Right lobe of liver (tissue), 6 donors: ENCODE results near the gene KCNA4. TPM values are rescaled to one million over a fixed set of nuclear protein-coding genes. Genes with fewer than 3 reads are reported as not detected.

Experiments
- ATAC-seq, 4 donors: fragments of 200-7000 bp; cut with Tn5 transposase; one replicate each; pipeline ENCODE4 v1.9.1; 2020; ENCODE audit warnings: mild to moderate bottlenecking in 4 of 4, moderate library complexity in 4 of 4
- DNase-seq, 3 donors: peaks; one replicate each; pipeline ENCODE4 v3.0.0-alpha.2; 2020
- H3K27ac ChIP-seq, 3 donors: fragments of 200-600 bp; one replicate each; pipeline ENCODE4 v1.8.0; 2022
- H3K27me3 ChIP-seq, 2 donors: fragments of 200-600 bp; one replicate each; pipeline ENCODE4 v1.8.0; 2022
- H3K36me3 ChIP-seq, 4 donors: fragments of 200-600 bp; sonication (generic) in 1 of 4; one replicate each; pipeline versions ENCODE4 v1.5.1 to v1.8.0; 2017 to 2022; ENCODE audit warnings: control low read depth in 1 of 4
- H3K4me1 ChIP-seq, 4 donors: fragments of 200-600 bp; sonication (generic) in 1 of 4; one replicate each; pipeline versions ENCODE4 v1.5.1 to v1.8.0; 2017 to 2022; ENCODE audit warnings: control low read depth in 1 of 4
- H3K4me3 ChIP-seq, 3 donors: fragments of 200-600 bp; one replicate each; pipeline ENCODE4 v1.8.0; 2022
- H3K9me3 ChIP-seq, 4 donors: fragments of 200-600 bp; sonication (generic) in 1 of 4; one replicate each; pipeline versions ENCODE4 v1.5.1 to v1.8.0; 2017 to 2022; ENCODE audit warnings: control low read depth in 1 of 4
- POLR2A ChIP-seq: fragments of 450-650 bp; IDR thresholded peaks from one replicate; pipeline ENCODE4 v1.6.1; 2017; ENCODE audit warnings: antibody characterized with exemption, mild to moderate bottlenecking
- WGBS: methylation state at CpG from one replicate; pipeline ENCODE4 v1.1.6; 2018; ENCODE audit warnings: low coverage, low lambda C conversion rate; ENCODE audit not compliant: insufficient coverage; ENCODE audit errors: missing lambda C conversion rate; 5-methylcytosine and 5-hydroxymethylcytosine counted together
- intact Hi-C, 2 donors: fragments of 100-400 bp; cut with DNase I; formaldehyde crosslinking; loops; one replicate each; pipeline versions ENCODE4 v1.11.2 to v1.14.1; 2022
- total RNA-seq, 6 experiments: library from RNA; depleted of rRNA in 2 of 6; stranded (reverse); fragments of >200 nt in 2 of 6; fragmentation: NEBNext Ultra II Directional in 3 of 6; extraction: Animal tissue kit (Norgen Biotek cat#: 25700) in 3 of 6; gene quantifications; one replicate each; pipeline versions ENCODE4 v1.1.0 to v1.2.4, GENCODE V29; 2016 to 2023
- TF ChIP-seq, protein P1 (sequence below), 4 donors: fragments of 200-600 bp in 3 of 4; fragments of 450-650 bp in 1 of 4; IDR thresholded peaks; one replicate each; pipeline versions ENCODE4 v1.5.1 to v1.8.0; 2016 to 2022; ENCODE audit warnings: antibody characterized with exemption in 4 of 4, mild to moderate bottlenecking in 2 of 4
- donor health status: DM: no; HTN: yes; CAD: no.
- donor health status: DM: no; HTN: no; CAD: no.
- donor health status: DM: no; HTN: no; CAD: no.
- donor health status: DM: no; HTN: yes; CAD: no.
- donor health status: DM: no; HTN: yes; CAD: no.

The KCNA4 gene
- total RNA-seq, 6 experiments from 2014 or later = not detected

DNA sequence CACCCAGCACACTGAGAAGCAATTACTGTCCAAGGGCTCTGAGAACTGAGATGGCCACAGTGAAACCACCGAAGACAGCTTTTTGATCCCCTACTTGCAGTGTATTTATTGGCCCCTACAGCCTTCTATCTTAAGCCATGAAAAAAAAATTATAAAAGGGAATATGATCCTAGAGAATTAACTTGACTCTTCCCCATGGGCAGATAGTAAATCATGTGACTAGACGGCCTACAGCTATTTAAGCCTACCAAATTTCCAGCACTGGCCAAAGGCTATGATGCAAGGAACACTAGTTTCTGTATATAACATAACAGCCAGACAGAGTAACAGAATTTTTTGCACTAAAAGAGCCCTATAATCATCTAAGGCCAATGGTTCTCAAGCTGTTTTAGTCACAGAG is 53.8 kb downstream of the KCNA4 start:
- no peak for TF ChIP-seq POLR2A
- TF ChIP-seq, protein P1, sequence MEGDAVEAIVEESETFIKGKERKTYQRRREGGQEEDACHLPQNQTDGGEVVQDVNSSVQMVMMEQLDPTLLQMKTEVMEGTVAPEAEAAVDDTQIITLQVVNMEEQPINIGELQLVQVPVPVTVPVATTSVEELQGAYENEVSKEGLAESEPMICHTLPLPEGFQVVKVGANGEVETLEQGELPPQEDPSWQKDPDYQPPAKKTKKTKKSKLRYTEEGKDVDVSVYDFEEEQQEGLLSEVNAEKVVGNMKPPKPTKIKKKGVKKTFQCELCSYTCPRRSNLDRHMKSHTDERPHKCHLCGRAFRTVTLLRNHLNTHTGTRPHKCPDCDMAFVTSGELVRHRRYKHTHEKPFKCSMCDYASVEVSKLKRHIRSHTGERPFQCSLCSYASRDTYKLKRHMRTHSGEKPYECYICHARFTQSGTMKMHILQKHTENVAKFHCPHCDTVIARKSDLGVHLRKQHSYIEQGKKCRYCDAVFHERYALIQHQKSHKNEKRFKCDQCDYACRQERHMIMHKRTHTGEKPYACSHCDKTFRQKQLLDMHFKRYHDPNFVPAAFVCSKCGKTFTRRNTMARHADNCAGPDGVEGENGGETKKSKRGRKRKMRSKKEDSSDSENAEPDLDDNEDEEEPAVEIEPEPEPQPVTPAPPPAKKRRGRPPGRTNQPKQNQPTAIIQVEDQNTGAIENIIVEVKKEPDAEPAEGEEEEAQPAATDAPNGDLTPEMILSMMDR (IDR thresholded peaks at IDR 0.05) = no peak
- 23% methylated on average over 2 of the region's 2 CpGs for WGBS

DNA sequence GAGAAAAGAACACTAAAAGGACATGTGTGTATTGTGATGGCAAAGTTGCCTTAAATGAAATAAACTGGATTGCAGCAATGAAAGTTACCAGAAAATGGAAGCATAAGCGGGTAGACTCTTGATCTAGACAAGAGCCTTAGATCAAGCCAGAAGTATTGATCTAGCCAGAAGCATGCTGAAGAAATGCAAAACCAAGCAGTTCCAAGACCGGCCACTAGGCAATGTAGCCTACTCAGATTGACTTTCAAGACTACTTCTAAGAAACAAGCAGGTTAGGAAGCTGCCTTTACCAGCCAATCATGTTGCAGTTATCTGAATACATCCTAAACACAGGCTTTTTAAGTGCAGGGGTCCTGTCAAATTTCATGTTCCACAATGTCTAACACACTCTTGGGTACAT is 54.6 kb downstream of the KCNA4 start:
- ATAC-seq = no peak
- H3K36me3 ChIP-seq = no peaks in the 10 kb centered on the region
- TF ChIP-seq, protein P1 (IDR thresholded peaks at IDR 0.05) = no peak
- no peak for TF ChIP-seq POLR2A
- H3K4me1 ChIP-seq = no peaks in the 10 kb centered on the region
- no peak for DNase-seq
- H3K9me3 ChIP-seq = no peaks in the 10 kb centered on the region
- H3K27me3 ChIP-seq = no peaks in the 10 kb centered on the region
- WGBS = 46% methylated on average over 2 of the region's 2 CpGs
- H3K4me3 ChIP-seq = no peak overlapping the region
- no peak overlapping the region for H3K27ac ChIP-seq
- intact Hi-C loops = no loop called here

More for the DNA sequence above, 53.8 kb downstream of the KCNA4 start:
- Histone ChIP-seq H3K4me3 (no peak overlapping the region), H3K4me1 (no peaks in the 10 kb centered on the region), H3K27ac (no peak overlapping the region), H3K9me3 (no peaks in the 10 kb centered on the region), H3K36me3 (no peaks in the 10 kb centered on the region), H3K27me3 (no peaks in the 10 kb centered on the region)
- intact Hi-C loops = no loop called here
- ATAC-seq = no peak
- no peak for DNase-seq

Other genes with a start within 250 kb of the KCNA4 start
- not detected for gene FSHB, start 214.0 kb upstream of the KCNA4 start, total RNA-seq